ENCODE results near the gene SUMO4.

Gene SUMO4

DNA sequence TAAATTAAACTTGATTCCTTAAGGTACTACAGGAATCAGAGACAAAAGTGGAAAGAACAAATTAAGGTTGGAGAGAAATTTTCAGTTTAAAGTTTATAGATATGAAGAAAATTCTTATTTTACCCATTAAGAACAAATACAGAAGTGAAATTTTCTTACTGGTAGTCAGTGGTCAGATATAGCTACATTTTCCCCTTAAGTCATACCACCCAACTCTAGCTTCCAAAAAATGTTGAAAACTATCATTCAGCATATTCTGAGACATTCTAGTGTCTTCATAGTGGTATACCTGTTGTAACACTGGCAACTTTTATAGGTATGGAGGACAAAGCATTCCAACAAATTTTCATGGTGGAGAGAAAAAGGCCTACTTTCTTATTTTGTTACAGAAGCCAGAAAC is 15.6 kb upstream of the SUMO4 start:
- TF ChIP-seq, protein P1, sequence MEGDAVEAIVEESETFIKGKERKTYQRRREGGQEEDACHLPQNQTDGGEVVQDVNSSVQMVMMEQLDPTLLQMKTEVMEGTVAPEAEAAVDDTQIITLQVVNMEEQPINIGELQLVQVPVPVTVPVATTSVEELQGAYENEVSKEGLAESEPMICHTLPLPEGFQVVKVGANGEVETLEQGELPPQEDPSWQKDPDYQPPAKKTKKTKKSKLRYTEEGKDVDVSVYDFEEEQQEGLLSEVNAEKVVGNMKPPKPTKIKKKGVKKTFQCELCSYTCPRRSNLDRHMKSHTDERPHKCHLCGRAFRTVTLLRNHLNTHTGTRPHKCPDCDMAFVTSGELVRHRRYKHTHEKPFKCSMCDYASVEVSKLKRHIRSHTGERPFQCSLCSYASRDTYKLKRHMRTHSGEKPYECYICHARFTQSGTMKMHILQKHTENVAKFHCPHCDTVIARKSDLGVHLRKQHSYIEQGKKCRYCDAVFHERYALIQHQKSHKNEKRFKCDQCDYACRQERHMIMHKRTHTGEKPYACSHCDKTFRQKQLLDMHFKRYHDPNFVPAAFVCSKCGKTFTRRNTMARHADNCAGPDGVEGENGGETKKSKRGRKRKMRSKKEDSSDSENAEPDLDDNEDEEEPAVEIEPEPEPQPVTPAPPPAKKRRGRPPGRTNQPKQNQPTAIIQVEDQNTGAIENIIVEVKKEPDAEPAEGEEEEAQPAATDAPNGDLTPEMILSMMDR (conservative IDR thresholded peaks at IDR 0.05; ENCODE audit: low read depth) = no peak
- CTCF ChIA-PET = interaction anchor here (1.0 kb wide), 1 partner anchor 48 kb away, joined by 3 read pairs; no protein-coding TSS in a partner anchor
- POLR2A ChIA-PET (ENCODE audit: low non-redundant PET) = no interaction called here
- no peak for DNase-seq (ENCODE audit: low spot score)
- no peak overlapping the region for H3K27ac ChIP-seq

DNA sequence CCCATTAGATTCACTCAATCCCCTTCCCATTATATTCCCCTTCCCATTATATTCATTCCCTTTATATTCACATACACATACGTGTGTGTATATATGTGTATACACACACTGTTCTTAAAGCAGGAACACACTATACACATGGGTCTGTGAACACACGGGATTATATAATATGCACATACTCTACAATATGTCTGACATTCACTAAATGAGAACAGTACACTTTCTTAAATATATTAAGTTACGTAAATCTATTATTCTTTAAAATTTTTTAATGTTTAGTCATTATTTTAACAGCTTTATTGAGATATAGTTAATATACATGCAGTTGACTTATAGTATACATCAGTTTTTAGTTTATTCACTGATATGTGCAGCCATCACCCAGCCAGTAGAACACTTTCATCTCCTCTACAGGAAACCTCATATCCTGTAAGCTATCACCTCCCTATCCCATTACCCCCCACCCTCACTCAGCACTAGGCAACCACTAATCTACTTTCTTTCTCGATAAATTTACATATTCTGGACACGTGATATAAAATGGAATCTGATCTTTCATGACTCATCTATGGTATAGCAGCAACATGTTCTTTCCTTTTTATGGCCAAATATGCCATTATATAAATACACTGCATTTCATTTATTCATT is 13.9 kb upstream of the SUMO4 start:
- DNase-seq (ENCODE audit: low spot score) = no peak
- ChIA-PET POLR2A (ENCODE audit: low non-redundant PET) (no interaction called here), CTCF (interaction anchor here (0.6 kb wide), 1 partner anchor 104 kb away, joined by 3 read pairs; no protein-coding TSS in a partner anchor)
- H3K27ac ChIP-seq = no peak overlapping the region
- TF ChIP-seq, protein P1 (conservative IDR thresholded peaks at IDR 0.05; ENCODE audit: low read depth) = no peak

DNA sequence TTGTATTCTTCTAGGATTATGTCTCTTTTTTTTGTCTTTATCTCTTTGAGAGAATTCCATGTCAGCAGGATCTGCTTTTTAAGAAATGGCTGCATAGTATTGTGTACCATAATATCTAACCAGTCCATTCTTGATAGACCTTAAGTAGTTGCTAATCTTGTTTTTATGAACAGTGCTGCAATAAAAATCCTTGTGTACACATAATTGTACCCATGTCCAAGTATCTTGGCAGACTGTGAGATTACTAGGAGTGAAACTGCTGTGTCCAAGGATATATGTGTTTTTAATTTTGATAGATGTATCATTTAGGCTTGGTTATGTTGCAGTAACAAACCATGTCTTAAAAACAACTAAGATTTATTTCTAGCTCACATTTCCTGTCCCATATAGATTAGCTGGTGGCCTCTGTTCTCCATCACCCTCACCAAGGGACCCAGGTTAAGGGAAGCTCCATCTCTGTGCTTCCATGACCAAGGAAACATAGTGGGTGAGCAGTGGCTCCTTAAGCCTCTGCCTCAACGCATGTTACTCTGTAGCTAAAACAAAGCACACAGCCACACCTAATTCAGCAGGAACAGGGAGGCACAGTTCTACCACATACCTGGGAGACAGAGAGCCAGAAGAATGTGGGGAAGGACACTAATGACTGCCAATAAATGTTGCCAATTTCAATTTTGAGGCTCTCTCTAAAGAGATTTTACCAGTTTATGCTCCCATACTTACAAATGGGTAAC is 12.1 kb upstream of the SUMO4 start:
- H3K27ac ChIP-seq = no peak overlapping the region
- no peak for DNase-seq (ENCODE audit: low spot score)
- TF ChIP-seq, protein P1 (conservative IDR thresholded peaks at IDR 0.05; ENCODE audit: low read depth) = no peak
- ChIA-PET POLR2A (ENCODE audit: low non-redundant PET) (no interaction called here), CTCF (no interaction called here)

DNA sequence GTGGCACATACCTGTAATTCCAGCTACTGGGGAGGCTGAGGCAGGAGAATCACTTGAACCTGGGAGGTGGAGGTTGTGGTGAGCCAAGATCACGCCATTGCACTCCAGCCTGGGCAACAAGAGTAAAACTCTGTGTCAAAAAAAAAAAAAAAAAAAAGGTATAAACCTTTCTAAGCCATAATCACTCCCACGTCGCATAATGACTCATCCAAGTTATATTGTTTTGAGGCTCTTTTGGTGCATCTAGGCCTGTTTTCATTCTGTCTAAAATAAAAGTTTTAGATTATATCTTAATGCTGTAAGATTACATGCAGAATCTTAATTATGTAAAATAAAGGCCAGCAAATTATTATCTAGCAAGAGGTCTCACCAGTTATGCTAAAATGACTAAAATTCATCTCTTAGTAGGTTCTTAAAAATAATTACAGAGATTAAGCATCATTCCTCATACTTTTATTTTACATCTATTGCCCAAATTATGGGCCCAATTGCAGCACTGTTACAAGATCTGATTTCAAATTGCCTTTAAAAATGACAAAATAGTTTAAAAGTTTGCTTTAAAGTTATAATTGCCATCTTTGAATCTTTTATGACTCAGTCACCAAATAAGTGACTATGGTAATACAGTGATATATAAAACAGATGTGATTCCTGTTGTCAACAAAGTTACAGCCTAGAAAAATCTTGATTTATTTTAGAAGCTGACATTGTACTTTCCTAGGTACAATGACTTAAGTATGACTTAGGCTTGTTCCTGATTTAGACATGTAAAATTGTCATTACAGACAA is 10.4 kb upstream of the SUMO4 start:
- ChIA-PET POLR2A (ENCODE audit: low non-redundant PET) (no interaction called here), CTCF (no interaction called here)
- no peak overlapping the region for H3K27ac ChIP-seq
- DNase-seq (ENCODE audit: low spot score) = no peak
- TF ChIP-seq, protein P1 (conservative IDR thresholded peaks at IDR 0.05; ENCODE audit: low read depth) = no peak

DNA sequence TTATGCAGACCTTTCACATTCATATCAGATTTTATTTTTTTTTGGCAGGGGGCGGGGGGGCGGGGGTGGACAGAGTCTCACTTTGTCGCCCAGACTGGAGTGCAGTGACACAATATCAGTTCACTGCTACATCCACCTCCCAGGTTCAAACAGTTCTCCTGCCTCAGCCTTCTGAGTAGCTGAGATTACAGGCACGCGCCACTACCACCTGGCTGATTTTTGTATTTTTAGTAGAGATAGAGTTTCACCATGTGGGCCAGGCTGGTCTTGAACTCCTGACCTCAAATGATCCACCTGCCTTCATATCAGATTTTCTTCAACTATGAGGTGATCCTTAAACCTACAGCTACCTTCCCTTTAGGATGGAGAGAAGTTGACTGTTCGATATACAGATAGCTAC is 8.0 kb upstream of the SUMO4 start:
- CTCF ChIA-PET = no interaction called here
- TF ChIP-seq, protein P1 (conservative IDR thresholded peaks at IDR 0.05; ENCODE audit: low read depth) = no peak
- H3K27ac ChIP-seq = no peak overlapping the region
- no peak for DNase-seq (ENCODE audit: low spot score)
- POLR2A ChIA-PET (ENCODE audit: low non-redundant PET) = no interaction called here

DNA sequence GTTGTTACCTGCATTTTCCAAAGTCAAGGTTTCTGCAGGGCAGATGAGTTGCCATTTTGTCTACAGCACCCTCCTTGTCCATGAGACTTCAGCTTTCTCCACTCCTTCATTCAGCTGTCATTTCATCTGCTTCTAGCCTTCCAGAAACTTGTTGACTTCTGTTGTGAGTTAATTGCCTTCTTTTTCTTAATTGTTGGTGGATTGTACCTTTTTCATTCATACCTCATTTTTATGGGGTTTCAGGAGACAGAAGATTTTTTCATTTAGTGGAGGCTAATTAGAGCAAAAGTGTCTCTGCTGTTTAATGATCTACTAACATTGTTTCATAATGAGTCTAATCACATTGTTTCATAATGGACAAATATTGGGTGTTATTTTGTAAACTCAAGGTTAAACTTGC is 7.5 kb upstream of the SUMO4 start:
- TF ChIP-seq, protein P1 (conservative IDR thresholded peaks at IDR 0.05; ENCODE audit: low read depth) = no peak
- no peak overlapping the region for H3K27ac ChIP-seq
- POLR2A ChIA-PET (ENCODE audit: low non-redundant PET) = no interaction called here
- no peak for DNase-seq (ENCODE audit: low spot score)
- CTCF ChIA-PET = interaction anchor here (0.5 to 0.7 kb wide), 2 partner anchors 55 to 369 kb away, joined by 3 to 4 read pairs; no protein-coding TSS in a partner anchor

Measured in RWPE1 (cell line).